ENCODE measurements around the gene LUC7L3. TPM values are rescaled to one million over a fixed set of nuclear protein-coding genes. Genes with fewer than 3 reads are reported as not detected.
A peak's percentile ranks its signal among the peaks of the same experiment; 100 is the strongest.

Gene LUC7L3
- total and polyA plus RNA-seq, 2 of the 13 experiments (the other 11 are each of a cell fraction or from before 2014, with no cell fraction given) = 108 to 120 TPM

DNA sequence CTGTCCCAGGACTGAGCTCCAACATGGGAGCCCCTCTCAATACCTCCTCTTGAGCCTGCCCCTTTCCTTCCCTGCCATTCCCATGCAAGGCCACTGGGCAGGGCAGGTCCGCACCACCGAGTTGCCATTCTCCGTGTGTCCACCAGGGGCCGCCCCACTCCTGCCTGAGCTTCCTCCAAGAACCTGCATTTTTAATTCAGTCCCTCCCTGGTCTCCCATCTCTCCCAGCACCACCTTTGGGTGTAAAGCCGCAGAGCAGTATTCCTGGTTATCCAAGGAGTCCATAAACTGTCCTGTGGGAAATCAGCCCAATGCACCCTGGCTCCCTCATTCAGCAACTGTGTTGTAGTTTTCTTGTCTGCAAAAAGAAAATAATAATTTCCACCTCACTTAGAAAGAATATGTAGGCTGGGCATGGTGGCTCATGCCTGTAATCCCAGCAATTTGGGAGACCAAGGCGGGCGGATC is 63.8 kb downstream of the LUC7L3 start:
- H4K20me1 ChIP-seq (ENCODE audit: insufficient read depth, low read length) = no peaks in the 10 kb centered on the region
- ChIA-PET CTCF (ENCODE audit: low intra/inter-chr PET ratio, low total read pairs) (interaction anchor here (0.8 to 4.4 kb wide), 7 partner anchors 23 to 233 kb away, joined by 3 to 94 read pairs (median 8); no protein-coding TSS in a partner anchor), POLR2A (interaction anchor here (0.6 to 1.6 kb wide), 6 partner anchors 70 to 174 kb away, joined by 3 to 8 read pairs (median 4); partner anchors contain the start of gene ANKRD40)
- TF ChIP-seq, protein P1, sequence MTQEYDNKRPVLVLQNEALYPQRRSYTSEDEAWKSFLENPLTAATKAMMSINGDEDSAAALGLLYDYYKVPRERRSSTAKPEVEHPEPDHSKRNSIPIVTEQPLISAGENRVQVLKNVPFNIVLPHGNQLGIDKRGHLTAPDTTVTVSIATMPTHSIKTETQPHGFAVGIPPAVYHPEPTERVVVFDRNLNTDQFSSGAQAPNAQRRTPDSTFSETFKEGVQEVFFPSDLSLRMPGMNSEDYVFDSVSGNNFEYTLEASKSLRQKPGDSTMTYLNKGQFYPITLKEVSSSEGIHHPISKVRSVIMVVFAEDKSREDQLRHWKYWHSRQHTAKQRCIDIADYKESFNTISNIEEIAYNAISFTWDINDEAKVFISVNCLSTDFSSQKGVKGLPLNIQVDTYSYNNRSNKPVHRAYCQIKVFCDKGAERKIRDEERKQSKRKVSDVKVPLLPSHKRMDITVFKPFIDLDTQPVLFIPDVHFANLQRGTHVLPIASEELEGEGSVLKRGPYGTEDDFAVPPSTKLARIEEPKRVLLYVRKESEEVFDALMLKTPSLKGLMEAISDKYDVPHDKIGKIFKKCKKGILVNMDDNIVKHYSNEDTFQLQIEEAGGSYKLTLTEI (CRISPR knock-in tag; conservative IDR thresholded peaks at IDR 0.05) = no peak
- TF ChIP-seq ZSCAN25 (CRISPR knock-in tag; IDR thresholded peaks at IDR 0.05) (peak; percentile 72), THAP11 (CRISPR knock-in tag; IDR thresholded peaks at IDR 0.05) (peak; percentile 54; the same call in 1 of the 2 replicates), ZNF766 (CRISPR knock-in tag; IDR thresholded peaks at IDR 0.05; ENCODE audit: borderline replicate concordance) (0 out of 2 replicates have a peak, but pooled peaks have one; percentile 39), ZNF652 (CRISPR knock-in tag; IDR thresholded peaks at IDR 0.05; ENCODE audit: borderline replicate concordance, low read depth) (peak; percentile 15; the same call in 1 of the 2 replicates), ZMYM4 (CRISPR knock-in tag; IDR thresholded peaks at IDR 0.05) (no peak), ZNF350 (CRISPR knock-in tag; IDR thresholded peaks at IDR 0.05; ENCODE audit: borderline replicate concordance, low read depth) (peak; percentile 61; the same call in 1 of the 2 replicates), ZNF746 (CRISPR knock-in tag; IDR thresholded peaks at IDR 0.05) (no peak), PPARG (CRISPR knock-in tag; conservative IDR thresholded peaks at IDR 0.05) (peak; percentile 69; the same call in 1 of the 2 replicates), RFXAP (CRISPR knock-in tag; IDR thresholded peaks at IDR 0.05; ENCODE audit: borderline replicate concordance) (peak; percentile 71; the same call in 1 of the 2 replicates), ZNF124 (CRISPR knock-in tag; IDR thresholded peaks at IDR 0.05) (0 out of 2 replicates have a peak, but pooled peaks have one; percentile 73)
- TF ChIP-seq, protein P2, sequence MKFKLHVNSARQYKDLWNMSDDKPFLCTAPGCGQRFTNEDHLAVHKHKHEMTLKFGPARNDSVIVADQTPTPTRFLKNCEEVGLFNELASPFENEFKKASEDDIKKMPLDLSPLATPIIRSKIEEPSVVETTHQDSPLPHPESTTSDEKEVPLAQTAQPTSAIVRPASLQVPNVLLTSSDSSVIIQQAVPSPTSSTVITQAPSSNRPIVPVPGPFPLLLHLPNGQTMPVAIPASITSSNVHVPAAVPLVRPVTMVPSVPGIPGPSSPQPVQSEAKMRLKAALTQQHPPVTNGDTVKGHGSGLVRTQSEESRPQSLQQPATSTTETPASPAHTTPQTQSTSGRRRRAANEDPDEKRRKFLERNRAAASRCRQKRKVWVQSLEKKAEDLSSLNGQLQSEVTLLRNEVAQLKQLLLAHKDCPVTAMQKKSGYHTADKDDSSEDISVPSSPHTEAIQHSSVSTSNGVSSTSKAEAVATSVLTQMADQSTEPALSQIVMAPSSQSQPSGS (CRISPR knock-in tag; IDR thresholded peaks at IDR 0.05) = peak; percentile 54; the same call in 1 of the 2 replicates
- TF ChIP-seq, protein P3, sequence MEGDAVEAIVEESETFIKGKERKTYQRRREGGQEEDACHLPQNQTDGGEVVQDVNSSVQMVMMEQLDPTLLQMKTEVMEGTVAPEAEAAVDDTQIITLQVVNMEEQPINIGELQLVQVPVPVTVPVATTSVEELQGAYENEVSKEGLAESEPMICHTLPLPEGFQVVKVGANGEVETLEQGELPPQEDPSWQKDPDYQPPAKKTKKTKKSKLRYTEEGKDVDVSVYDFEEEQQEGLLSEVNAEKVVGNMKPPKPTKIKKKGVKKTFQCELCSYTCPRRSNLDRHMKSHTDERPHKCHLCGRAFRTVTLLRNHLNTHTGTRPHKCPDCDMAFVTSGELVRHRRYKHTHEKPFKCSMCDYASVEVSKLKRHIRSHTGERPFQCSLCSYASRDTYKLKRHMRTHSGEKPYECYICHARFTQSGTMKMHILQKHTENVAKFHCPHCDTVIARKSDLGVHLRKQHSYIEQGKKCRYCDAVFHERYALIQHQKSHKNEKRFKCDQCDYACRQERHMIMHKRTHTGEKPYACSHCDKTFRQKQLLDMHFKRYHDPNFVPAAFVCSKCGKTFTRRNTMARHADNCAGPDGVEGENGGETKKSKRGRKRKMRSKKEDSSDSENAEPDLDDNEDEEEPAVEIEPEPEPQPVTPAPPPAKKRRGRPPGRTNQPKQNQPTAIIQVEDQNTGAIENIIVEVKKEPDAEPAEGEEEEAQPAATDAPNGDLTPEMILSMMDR (CRISPR knock-in tag; IDR thresholded peaks at IDR 0.05) = peak; percentile 99
- TF ChIP-seq, protein P4, sequence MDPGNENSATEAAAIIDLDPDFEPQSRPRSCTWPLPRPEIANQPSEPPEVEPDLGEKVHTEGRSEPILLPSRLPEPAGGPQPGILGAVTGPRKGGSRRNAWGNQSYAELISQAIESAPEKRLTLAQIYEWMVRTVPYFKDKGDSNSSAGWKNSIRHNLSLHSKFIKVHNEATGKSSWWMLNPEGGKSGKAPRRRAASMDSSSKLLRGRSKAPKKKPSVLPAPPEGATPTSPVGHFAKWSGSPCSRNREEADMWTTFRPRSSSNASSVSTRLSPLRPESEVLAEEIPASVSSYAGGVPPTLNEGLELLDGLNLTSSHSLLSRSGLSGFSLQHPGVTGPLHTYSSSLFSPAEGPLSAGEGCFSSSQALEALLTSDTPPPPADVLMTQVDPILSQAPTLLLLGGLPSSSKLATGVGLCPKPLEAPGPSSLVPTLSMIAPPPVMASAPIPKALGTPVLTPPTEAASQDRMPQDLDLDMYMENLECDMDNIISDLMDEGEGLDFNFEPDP (CRISPR knock-in tag; conservative IDR thresholded peaks at IDR 0.05) = no peak
- TF ChIP-seq, protein P5, sequence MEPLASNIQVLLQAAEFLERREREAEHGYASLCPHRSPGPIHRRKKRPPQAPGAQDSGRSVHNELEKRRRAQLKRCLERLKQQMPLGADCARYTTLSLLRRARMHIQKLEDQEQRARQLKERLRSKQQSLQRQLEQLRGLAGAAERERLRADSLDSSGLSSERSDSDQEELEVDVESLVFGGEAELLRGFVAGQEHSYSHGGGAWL (CRISPR knock-in tag; IDR thresholded peaks at IDR 0.05) = no peak
- TF ChIP-seq, protein P6, sequence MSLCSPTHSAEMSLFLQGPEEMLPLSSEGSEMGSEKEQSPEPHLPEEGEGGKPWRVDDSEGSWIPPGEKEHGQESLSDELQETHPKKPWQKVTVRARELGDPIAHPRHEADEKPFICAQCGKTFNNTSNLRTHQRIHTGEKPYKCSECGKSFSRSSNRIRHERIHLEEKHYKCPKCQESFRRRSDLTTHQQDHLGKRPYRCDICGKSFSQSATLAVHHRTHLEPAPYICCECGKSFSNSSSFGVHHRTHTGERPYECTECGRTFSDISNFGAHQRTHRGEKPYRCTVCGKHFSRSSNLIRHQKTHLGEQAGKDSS (CRISPR knock-in tag; IDR thresholded peaks at IDR 0.05; ENCODE audit: borderline replicate concordance, low read depth) = peak; percentile 34; the same call in 1 of the 2 replicates

More for the DNA sequence above, 63.8 kb downstream of the LUC7L3 start:
- Histone ChIP-seq H3K27me3 (ENCODE audit: control insufficient read depth in 1 of 2, insufficient read depth in 2 of 2, low read length in 2 of 2) (peaks cover 0 to 2% of the 10 kb centered on the region in 2 experiments; a peak in 1 of 5 replicates), H3K4me3 (replicated peaks in 1 of 3; ENCODE audit: insufficient read depth in 1 of 3, low read depth in 2 of 3, low read length in 3 of 3) (no peak overlapping the region), H3K79me2 (ENCODE audit: insufficient read depth, low read length) (no peaks in the 10 kb centered on the region), H3K4me1 (ENCODE audit: insufficient read depth, low read length) (peaks cover 23% of the 10 kb centered on the region), H3K9ac (ENCODE audit: insufficient read depth, low read depth, low read length) (no peak overlapping the region), H3K27ac (ENCODE audit: extremely low read length, insufficient read depth, low read length) (no peak overlapping the region), H3K4me2 (ENCODE audit: low read depth, low read length) (no peak overlapping the region), H3K9me3 (ENCODE audit: low read length) (no peaks in the 10 kb centered on the region), H2AFZ (ENCODE audit: low read length) (no peak overlapping the region), H3K36me3 (replicated peaks in 1 of 2; ENCODE audit: control insufficient read depth in 1 of 2, insufficient read depth in 2 of 2, low read length in 2 of 2) (no peaks in the 10 kb centered on the region)
- DNase-seq (ENCODE audit: low spot score) (peak; percentile 86), ATAC-seq (peak; percentile 97), FAIRE-seq (peak; percentile 89)
- 16% methylated on average over 7 of the region's 7 CpGs for WGBS (ENCODE audit: low lambda C conversion rate)
- no TSS peak for BruUV-seq (replicated peaks)
- intact Hi-C loops (cut with micrococcal nuclease; ENCODE audit: unreplicated experiment) (loop anchor here (1.0 kb wide), 2 partner anchors 59 to 173 kb away; no protein-coding TSS in a partner anchor), in situ Hi-C loops (cut with HindIII; ENCODE audit: extremely low pct_ligation_motif_present, low pct_unique_long_range_greater_than_20kb) (loop anchor here (5.0 kb wide), 1 partner anchor 174 kb away; no protein-coding TSS in a partner anchor)
